HepG2 (cell line): Measurements from ENCODE around the gene IQCM. TPM values are rescaled to one million over a fixed set of nuclear protein-coding genes. Genes with fewer than 3 reads are reported as not detected.

Source experiments
- ATAC-seq: fragments of 200-7000 bp; cut with Tn5 transposase; 3 replicates; pipeline ENCODE4 v1.9.1; 2020; ENCODE audit warnings: mild to moderate bottlenecking, moderate library complexity
- BruUV-seq: library from RNA; stranded (reverse); fragments of 400-500 nt; replicated peaks from 2 replicates; lab custom pipeline; 2021; lab: Mats Ljungman, UMichigan
- CTCF ChIA-PET: fragments of 300-600 bp; formaldehyde crosslinking; extraction: SDS; loops from one replicate; lab custom pipeline; 2021; ENCODE audit warnings: low total read pairs, inconsistent platforms, low intra/inter-chr PET ratio; lab: Yijun Ruan, JAX
- POLR2A ChIA-PET: fragments of 350-600 bp; sonication (Branson Sonifier 250); formaldehyde crosslinking; loops from one replicate; lab custom pipeline; 2020; ENCODE audit warnings: antibody characterized with exemption, inconsistent platforms; lab: Yijun Ruan, JAX
- DNase-seq: peaks from one replicate; pipeline ENCODE4 v3.0.0-alpha.2; 2015; ENCODE audit warnings: low spot score
- FAIRE-seq: peaks from 3 replicates; lab custom pipeline; 2011; peaks lifted over from hg19 to GRCh38; lab: Jason Lieb, UNC
- H2AFZ ChIP-seq: one replicate; pipeline ENCODE4 v1.6.1; 2011; ENCODE audit warnings: low read length, inconsistent platforms
- H3K27ac ChIP-seq: fragments of 300-600 bp; 3 replicates; pipeline ENCODE4 v1.8.0; 2011; ENCODE audit warnings: mixed run types, mild to moderate bottlenecking, mixed read lengths, low read length, inconsistent platforms; ENCODE audit not compliant: insufficient read depth; ENCODE audit errors: extremely low read length
- H3K27me3 ChIP-seq, 2 experiments: fragments of 200-600 bp in 1 of 2; 2 replicates in 1 of 2; 3 replicates in 1 of 2; pipeline versions ENCODE4 v1.6.0 to v1.8.0; 2011; ENCODE audit warnings: low read length in 2 of 2, mild to moderate bottlenecking in 2 of 2, moderate library complexity in 2 of 2, inconsistent platforms in 1 of 2; ENCODE audit not compliant: insufficient read depth in 2 of 2, control insufficient read depth in 1 of 2
- H3K36me3 ChIP-seq, 2 experiments: fragments of 200-600 bp in 1 of 2; replicated peaks in 1 of 2; 2 replicates in 1 of 2; 3 replicates in 1 of 2; pipeline versions ENCODE4 v1.5.1 to v1.8.0; 2011; ENCODE audit warnings: low read length in 2 of 2, inconsistent platforms in 1 of 2; ENCODE audit not compliant: insufficient read depth in 2 of 2, control insufficient read depth in 1 of 2
- H3K4me1 ChIP-seq: 2 replicates; pipeline ENCODE4 v1.5.1; 2012; ENCODE audit warnings: low read length, inconsistent platforms; ENCODE audit not compliant: insufficient read depth
- H3K4me2 ChIP-seq: 2 replicates; pipeline ENCODE4 v1.6.0; 2011; ENCODE audit warnings: low read depth, low read length, inconsistent platforms
- H3K4me3 ChIP-seq, 3 experiments: fragments of 200-600 bp in 1 of 3; sonication (generic), shearing (Covaris generic) in 1 of 3; replicated peaks in 1 of 3; 2 replicates each; pipeline ENCODE4 v1.5.1; 2011 to 2016; ENCODE audit warnings: low read length in 3 of 3, inconsistent platforms in 2 of 3, low read depth in 2 of 3, mild to moderate bottlenecking in 2 of 3, control low read depth in 1 of 3, mixed read lengths in 1 of 3; ENCODE audit not compliant: insufficient read depth in 1 of 3
- H3K79me2 ChIP-seq: one replicate; pipeline ENCODE4 v1.6.1; 2011; ENCODE audit warnings: low read length, inconsistent platforms; ENCODE audit not compliant: insufficient read depth
- H3K9ac ChIP-seq: 2 replicates; pipeline ENCODE4 v1.6.0; 2011; ENCODE audit warnings: mild to moderate bottlenecking, low read depth, low read length, inconsistent platforms; ENCODE audit not compliant: insufficient read depth
- H3K9me3 ChIP-seq: 2 replicates; pipeline ENCODE4 v1.5.1; 2012; ENCODE audit warnings: mild to moderate bottlenecking, low read length
- H4K20me1 ChIP-seq: 2 replicates; pipeline ENCODE4 v1.6.0; 2011; ENCODE audit warnings: inconsistent platforms, mild to moderate bottlenecking, low read length, moderate library complexity; ENCODE audit not compliant: insufficient read depth
- ATAD3A ChIP-seq: sonication (generic); formaldehyde crosslinking; IDR thresholded peaks from 2 replicates; pipeline ENCODE4 v1.4.0; 2020; ENCODE audit warnings: missing genetic modification reagents
- HMG20A ChIP-seq: IDR thresholded peaks from 2 replicates; pipeline ENCODE4 v1.6.1; 2016; ENCODE audit warnings: borderline replicate concordance
- HNRNPUL1 ChIP-seq: fragments of 200-400 bp; formaldehyde crosslinking; IDR thresholded peaks from 2 replicates; pipeline ENCODE4 v1.6.1; 2017; ENCODE audit warnings: low read depth, mild to moderate bottlenecking, low read length, moderate library complexity
- KLF11 ChIP-seq: IDR thresholded peaks from 2 replicates; pipeline ENCODE4 v1.6.1; 2016; ENCODE audit warnings: missing compliant biosample characterization
- NFKBIZ ChIP-seq: IDR thresholded peaks from 2 replicates; pipeline ENCODE4 v1.6.1; 2018; ENCODE audit warnings: missing genetic modification reagents, missing compliant biosample characterization
- PHF20 ChIP-seq: sonication (generic); formaldehyde crosslinking; IDR thresholded peaks from 2 replicates; pipeline ENCODE4 v1.5.0; 2020; ENCODE audit warnings: mild to moderate bottlenecking, missing genetic modification reagents
- PHF5A ChIP-seq: IDR thresholded peaks from one replicate; pipeline ENCODE4 v1.6.1; 2018; ENCODE audit warnings: low read depth, missing genetic modification reagents; ENCODE audit not compliant: unreplicated experiment
- RBM39 ChIP-seq: fragments of 200-400 bp; formaldehyde crosslinking; IDR thresholded peaks from one replicate; pipeline ENCODE4 v1.6.1; 2018; ENCODE audit warnings: antibody characterized with exemption, mild to moderate bottlenecking, low read depth, low read length; ENCODE audit not compliant: poor library complexity, severe bottlenecking
- SRY ChIP-seq: sonication (generic); formaldehyde crosslinking; IDR thresholded peaks from 2 replicates; pipeline ENCODE4 v1.8.0; 2022; ENCODE audit warnings: mild to moderate bottlenecking, missing genetic modification reagents
- TFE3 ChIP-seq: IDR thresholded peaks from 2 replicates; pipeline ENCODE4 v1.6.1; 2016
- ZBTB46 ChIP-seq: sonication (generic); formaldehyde crosslinking; IDR thresholded peaks from 2 replicates; pipeline ENCODE4 v1.4.0; 2020; ENCODE audit warnings: mild to moderate bottlenecking, missing genetic modification reagents, borderline replicate concordance
- ZMYM4 ChIP-seq: sonication (generic); formaldehyde crosslinking; IDR thresholded peaks from 2 replicates; pipeline ENCODE4 v1.8.1; 2023; ENCODE audit warnings: mild to moderate bottlenecking, missing genetic modification reagents
- ZNF256 ChIP-seq: sonication (generic); formaldehyde crosslinking; conservative IDR thresholded peaks from 2 replicates; pipeline ENCODE4 v1.4.0; 2020; ENCODE audit warnings: missing genetic modification reagents
- ZNF720 ChIP-seq: sonication (generic); formaldehyde crosslinking; IDR thresholded peaks from 2 replicates; pipeline ENCODE4 v1.4.0; 2020; ENCODE audit warnings: missing genetic modification reagents
- ZNF792 ChIP-seq: IDR thresholded peaks from 2 replicates; pipeline ENCODE4 v1.6.1; 2016
- ZSCAN25 ChIP-seq: sonication (generic); formaldehyde crosslinking; IDR thresholded peaks from 2 replicates; pipeline ENCODE4 v1.8.0; 2022; ENCODE audit warnings: mild to moderate bottlenecking, missing genetic modification reagents
- WGBS: methylation state at CpG from one replicate; pipeline ENCODE4 v1.1.6; 2017; ENCODE audit warnings: low lambda C conversion rate; 5-methylcytosine and 5-hydroxymethylcytosine counted together
- in situ Hi-C: cut with HindIII; loops from 2 replicates; pipeline ENCODE4 v1.10.0; 2017; ENCODE audit warnings: low pct_unique_long_range_greater_than_20kb; ENCODE audit not compliant: extremely low pct_ligation_motif_present
- intact Hi-C: fragments of 100-400 bp; cut with micrococcal nuclease; formaldehyde crosslinking; loops from one replicate; pipeline ENCODE4 v1.10.0; 2022; ENCODE audit not compliant: unreplicated experiment
- polyA plus RNA-seq, 8 experiments: library from polyadenylated mRNA; depleted of rRNA in 3 of 8; stranded (reverse) in 7 of 8; unstranded in 1 of 8; fragments of >200 nt; fragmentation: Illumina TruSeq in 4 of 8; extraction: Trizol in 4 of 8; gene quantifications; 2 replicates each; pipeline versions ENCODE4 v1.2.1 to v1.2.3, GENCODE V29; 2011 to 2016; ENCODE audit warnings: low read depth in 4 of 8, missing spikeins in 1 of 8, mixed read lengths in 1 of 8; ENCODE audit not compliant: insufficient read depth in 1 of 8
- total RNA-seq, 5 experiments: library from RNA; depleted of rRNA; stranded (reverse); fragments of >200 nt; fragmentation: Illumina TruSeq; extraction: Trizol; gene quantifications; 2 replicates each; pipeline ENCODE4 v1.2.3, GENCODE V29; 2016; ENCODE audit warnings: low read depth in 1 of 5

Gene IQCM
- total and polyA plus RNA-seq, 2 of the 13 experiments (the other 11 are each of a cell fraction or from before 2014, with no cell fraction given), result not detected

- Histone ChIP-seq H3K79me2 (no peaks in the 10 kb centered on the region), H3K27me3 (no peaks in the 10 kb centered on the region), H3K4me2 (no peak overlapping the region), H3K36me3 (no peaks in the 10 kb centered on the region), H3K27ac (no peak overlapping the region), H3K9ac (no peak overlapping the region), H3K4me3 (no peak overlapping the region), H3K4me1 (no peaks in the 10 kb centered on the region), H2AFZ (no peak overlapping the region), H4K20me1 (no peaks in the 10 kb centered on the region), H3K9me3 (no peaks in the 10 kb centered on the region)
- TF ChIP-seq PHF5A, result no peak
- ChIA-PET POLR2A (no interaction called here), CTCF (no interaction called here)
- ATAC-seq (no peak), FAIRE-seq (no peak), DNase-seq (no peak)
- intact Hi-C loops, result no loop called here
- in situ Hi-C loops, result no loop called here
- no TSS peak for BruUV-seq
- WGBS, result 12% methylated on average over 3 of the region's 3 CpGs
These were observed 61.1 kb downstream of the IQCM start for GRCh38 chr4:149754526-149754925.

- 0% methylated on average over 2 of the region's 2 CpGs for WGBS
- POLR2A ChIA-PET, result no interaction called here
- Histone ChIP-seq H3K27me3 (no peaks in the 10 kb centered on the region), H3K9me3 (no peaks in the 10 kb centered on the region), H3K9ac (no peak overlapping the region), H3K4me2 (no peak overlapping the region), H3K36me3 (no peaks in the 10 kb centered on the region), H3K27ac (no peak overlapping the region), H2AFZ (no peak overlapping the region), H3K4me3 (no peak overlapping the region), H4K20me1 (no peaks in the 10 kb centered on the region), H3K4me1 (no peaks in the 10 kb centered on the region), H3K79me2 (no peaks in the 10 kb centered on the region)
- CTCF ChIA-PET, result no interaction called here
- FAIRE-seq (no peak), DNase-seq (no peak), ATAC-seq (no peak)
- no peak for TF ChIP-seq ATAD3A
- TF ChIP-seq ZNF256 (CRISPR knock-in tag), result no peak
- no peak for TF ChIP-seq KLF11 (CRISPR knock-in tag)
- TF ChIP-seq ZNF792 (CRISPR knock-in tag), result no peak
- TF ChIP-seq ZMYM4 (CRISPR knock-in tag), result no peak
- no peak for TF ChIP-seq RBM39
- TF ChIP-seq TFE3 (CRISPR knock-in tag), result no peak
- no peak for TF ChIP-seq ZNF720 (CRISPR knock-in tag)
- TF ChIP-seq SRY (CRISPR knock-in tag), result no peak
- TF ChIP-seq ZBTB46 (CRISPR knock-in tag), result no peak
- no peak for TF ChIP-seq NFKBIZ (CRISPR knock-in tag)
- no peak for TF ChIP-seq HNRNPUL1
- no peak for TF ChIP-seq ZSCAN25 (CRISPR knock-in tag)
- TF ChIP-seq PHF20, result no peak
- no peak for TF ChIP-seq HMG20A (CRISPR knock-in tag)
- no TSS peak for BruUV-seq
- in situ Hi-C loops (no loop called here), intact Hi-C loops (no loop called here)
These were observed 62.9 kb downstream of the IQCM start for GRCh38 chr4:149752729-149753128.
